ENCODE results near the gene MTA1. TPM values are rescaled to one million over a fixed set of nuclear protein-coding genes. Genes with fewer than 3 reads are reported as not detected.
A peak's percentile ranks its signal among the peaks of the same experiment; 100 is the strongest.

The MTA1 gene
- total RNA-seq, 1 experiment from 2014 or later = 238 TPM

- ChIA-PET CTCF (no interaction called here), POLR2A (ENCODE audit: low non-redundant PET) (no interaction called here)
- intact Hi-C loops (cut with micrococcal nuclease; ENCODE audit: unreplicated experiment) = no loop called here
- no TSS peak for BruUV-seq (replicated peaks)
- TF ChIP-seq EZH2 (IDR thresholded peaks at IDR 0.05; ENCODE audit: borderline replicate concordance, low read depth, low read length, poor library complexity, severe bottlenecking) (no peak), CTCF (conservative IDR thresholded peaks at IDR 0.05; ENCODE audit: low read depth, low read length) (no peak)
- H3K27ac ChIP-seq (ENCODE audit: low read depth, low read length, poor library complexity, severe bottlenecking) = no peak overlapping the region
- peaks cover 35% of the 10 kb centered on the region for H3K36me3 ChIP-seq (ENCODE audit: insufficient read depth, low read length, poor library complexity, severe bottlenecking)
- no peaks in the 10 kb centered on the region for H3K27me3 ChIP-seq (replicated peaks; ENCODE audit: insufficient read depth, low read depth, low read length, poor library complexity)
- H3K4me1 ChIP-seq (ENCODE audit: insufficient read depth, low read length, poor library complexity, severe bottlenecking) = peaks cover 56% of the 10 kb centered on the region
- H3K9me3 ChIP-seq (ENCODE audit: low read depth, low read length, poor library complexity, severe bottlenecking) = no peaks in the 10 kb centered on the region
- DNase-seq (ENCODE audit: low spot score) = no peak
- no peak overlapping the region for H3K4me3 ChIP-seq (ENCODE audit: low read depth, low read length, poor library complexity, severe bottlenecking)
Observed at GRCh38 chr14:105468621-105469241, 49.1 kb downstream of the MTA1 start.

DNA sequence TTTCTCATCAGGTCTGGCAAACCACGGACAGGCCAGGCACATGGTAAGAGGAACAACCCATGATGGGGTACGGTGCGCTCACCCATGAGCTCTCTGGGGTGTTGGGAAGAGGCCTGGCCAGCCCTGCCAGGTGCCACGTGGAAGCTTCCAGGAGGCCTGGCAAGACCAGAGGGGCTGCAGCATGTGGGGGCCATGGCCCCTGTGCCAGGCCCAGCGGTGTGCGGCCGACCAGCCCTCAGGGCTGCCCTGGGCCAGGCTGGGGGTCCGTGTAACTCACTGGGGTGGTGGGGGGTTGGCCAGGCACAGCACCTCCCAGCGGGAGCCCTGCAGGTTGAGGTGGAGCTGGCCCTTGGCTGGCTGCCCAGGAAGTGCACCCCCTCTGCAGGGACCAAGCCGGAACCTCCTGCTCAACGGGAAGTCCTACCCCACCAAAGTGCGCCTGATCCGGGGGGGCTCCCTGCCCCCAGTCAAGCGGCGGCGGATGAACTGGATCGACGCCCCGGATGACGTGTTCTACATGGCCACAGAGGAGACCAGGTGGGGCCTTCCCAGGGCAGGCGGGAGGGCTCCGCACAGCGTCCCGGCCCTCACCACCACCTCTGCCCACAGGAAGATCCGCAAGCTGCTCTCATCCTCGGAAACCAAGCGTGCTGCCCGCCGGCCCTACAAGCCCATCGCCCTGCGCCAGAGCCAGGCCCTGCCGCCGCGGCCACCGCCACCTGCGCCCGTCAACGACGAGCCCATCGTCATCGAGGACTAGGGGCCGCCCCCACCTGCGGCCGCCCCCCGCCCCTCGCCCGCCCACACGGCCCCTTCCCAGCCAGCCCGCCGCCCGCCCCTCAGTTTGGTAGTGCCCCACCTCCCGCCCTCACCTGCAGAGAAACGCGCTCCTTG is 50.1 kb downstream of the MTA1 start:
- peaks cover 58% of the 10 kb centered on the region for H3K4me1 ChIP-seq (ENCODE audit: insufficient read depth, low read length, poor library complexity, severe bottlenecking)
- no peak overlapping the region for H3K27ac ChIP-seq (ENCODE audit: low read depth, low read length, poor library complexity, severe bottlenecking)
- no peaks in the 10 kb centered on the region for H3K9me3 ChIP-seq (ENCODE audit: low read depth, low read length, poor library complexity, severe bottlenecking)
- POLR2A ChIA-PET (ENCODE audit: low non-redundant PET) = interaction anchor here (0.6 kb wide), 1 partner anchor 27 kb away, joined by 5 read pairs; no protein-coding TSS in a partner anchor
- intact Hi-C loops (cut with micrococcal nuclease; ENCODE audit: unreplicated experiment) = no loop called here
- no TSS peak for BruUV-seq (replicated peaks)
- no peak for DNase-seq (ENCODE audit: low spot score)
- peaks cover 26% of the 10 kb centered on the region for H3K36me3 ChIP-seq (ENCODE audit: insufficient read depth, low read length, poor library complexity, severe bottlenecking)
- H3K27me3 ChIP-seq (replicated peaks; ENCODE audit: insufficient read depth, low read depth, low read length, poor library complexity) = no peaks in the 10 kb centered on the region
- CTCF ChIA-PET = interaction anchor here (1.6 to 2.0 kb wide), 3 partner anchors 11 to 21 kb away, joined by 5 to 17 read pairs (median 13); no protein-coding TSS in a partner anchor
- no peak overlapping the region for H3K4me3 ChIP-seq (ENCODE audit: low read depth, low read length, poor library complexity, severe bottlenecking)
- TF ChIP-seq CTCF (conservative IDR thresholded peaks at IDR 0.05; ENCODE audit: low read depth, low read length) (no peak), EZH2 (IDR thresholded peaks at IDR 0.05; ENCODE audit: borderline replicate concordance, low read depth, low read length, poor library complexity, severe bottlenecking) (no peak)

DNA sequence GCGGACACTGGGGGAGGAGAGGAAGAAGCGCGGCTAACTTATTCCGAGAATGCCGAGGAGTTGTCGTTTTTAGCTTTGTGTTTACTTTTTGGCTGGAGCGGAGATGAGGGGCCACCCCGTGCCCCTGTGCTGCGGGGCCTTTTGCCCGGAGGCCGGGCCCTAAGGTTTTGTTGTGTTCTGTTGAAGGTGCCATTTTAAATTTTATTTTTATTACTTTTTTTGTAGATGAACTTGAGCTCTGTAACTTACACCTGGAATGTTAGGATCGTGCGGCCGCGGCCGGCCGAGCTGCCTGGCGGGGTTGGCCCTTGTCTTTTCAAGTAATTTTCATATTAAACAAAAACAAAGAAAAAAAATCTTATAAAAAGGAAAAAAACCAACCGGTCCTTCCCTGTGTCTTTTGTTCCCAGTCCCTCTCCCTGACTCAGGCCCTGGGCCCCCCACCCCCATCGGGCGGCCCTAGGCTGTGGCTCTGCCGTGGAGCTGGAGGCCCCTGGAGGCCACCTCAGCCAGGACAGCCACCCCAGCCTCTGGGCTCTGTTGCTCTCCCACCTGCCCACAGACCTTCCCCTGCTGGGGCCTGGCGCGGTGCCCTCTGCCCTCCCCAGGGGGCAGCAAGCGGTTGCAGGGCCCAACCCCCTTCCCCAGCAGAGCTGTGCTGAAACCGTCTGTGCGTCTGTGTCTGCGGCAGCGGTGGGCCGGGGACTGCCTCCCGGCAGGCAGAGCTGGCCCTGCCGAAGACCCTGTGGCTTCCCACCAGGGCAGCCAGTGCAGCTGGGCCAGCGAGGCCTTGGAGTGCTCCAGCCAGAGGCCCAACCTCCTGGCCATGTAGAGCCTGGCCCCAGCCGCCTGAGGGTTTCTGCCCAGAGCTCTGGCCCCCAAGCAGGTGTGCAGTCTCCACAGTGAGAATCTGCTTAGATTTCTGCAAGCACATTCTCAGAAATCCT is 51.0 kb downstream of the MTA1 start:
- intact Hi-C loops (cut with micrococcal nuclease; ENCODE audit: unreplicated experiment) = no loop called here
- peak; percentile 58 for DNase-seq (ENCODE audit: low spot score)
- ChIA-PET POLR2A (ENCODE audit: low non-redundant PET) (interaction anchor here (0.6 kb wide), 1 partner anchor 28 kb away, joined by 5 read pairs; no protein-coding TSS in a partner anchor), CTCF (interaction anchor here (0.6 to 2.0 kb wide), 4 partner anchors 10 to 69 kb away, joined by 4 to 17 read pairs (median 9); no protein-coding TSS in a partner anchor)
- peaks cover 20% of the 10 kb centered on the region for H3K36me3 ChIP-seq (ENCODE audit: insufficient read depth, low read length, poor library complexity, severe bottlenecking)
- H3K4me3 ChIP-seq (ENCODE audit: low read depth, low read length, poor library complexity, severe bottlenecking) = no peak overlapping the region
- peak overlapping the region; percentile 77 for H3K27ac ChIP-seq (ENCODE audit: low read depth, low read length, poor library complexity, severe bottlenecking)
- H3K27me3 ChIP-seq (replicated peaks; ENCODE audit: insufficient read depth, low read depth, low read length, poor library complexity) = no peaks in the 10 kb centered on the region
- TF ChIP-seq EZH2 (IDR thresholded peaks at IDR 0.05; ENCODE audit: borderline replicate concordance, low read depth, low read length, poor library complexity, severe bottlenecking) = no peak
- no peak for TF ChIP-seq CTCF (conservative IDR thresholded peaks at IDR 0.05; ENCODE audit: low read depth, low read length)
- BruUV-seq (replicated peaks) = no TSS peak
- H3K4me1 ChIP-seq (ENCODE audit: insufficient read depth, low read length, poor library complexity, severe bottlenecking) = peaks cover 49% of the 10 kb centered on the region
- no peaks in the 10 kb centered on the region for H3K9me3 ChIP-seq (ENCODE audit: low read depth, low read length, poor library complexity, severe bottlenecking)
